HG03135 (cell line): ENCODE results near the gene ST8SIA5.
A peak's percentile ranks its signal among the peaks of the same experiment; 100 is the strongest.
"Not testable (repeated sequence)": the region's sequence is repeated elsewhere in the genome, so short reads cannot be mapped to it uniquely, and the experiment has no call there.

Experiments
- ATAC-seq: cut with Tn5 transposase; IDR thresholded peaks from one replicate; pipeline ENCODE4 v1.9.1; 2021; ENCODE audit warnings: mild to moderate bottlenecking, moderate library complexity; ENCODE audit not compliant: unreplicated experiment

Gene ST8SIA5

GRCh38 chr18:46756559-46757201 is at the start of gene ST8SIA5:
TSS of gene ST8SIA5 (minus strand) at chr18:46757053. CDS start at chr18:46756508, 545 bp downstream.
- no peak for ATAC-seq

- ATAC-seq, result not testable (repeated sequence)
These were observed 39.1 kb upstream of the ST8SIA5 start for GRCh38 chr18:46795945-46796344.

- ATAC-seq, result no peak
These were observed 37.8 kb upstream of the ST8SIA5 start for GRCh38 chr18:46794607-46795006.

- ATAC-seq, result no peak
These were observed 36.7 kb upstream of the ST8SIA5 start for GRCh38 chr18:46793565-46793964.

GRCh38 chr18:46789088-46789487 is 32.2 kb upstream of the ST8SIA5 start:
- ATAC-seq, result no peak

GRCh38 chr18:46787674-46788073 is 30.8 kb upstream of the ST8SIA5 start:
- no peak for ATAC-seq

- ATAC-seq, result no peak
These were observed 15.5 kb upstream of the ST8SIA5 start for GRCh38 chr18:46772357-46772756.

- ATAC-seq, result no peak
These were observed 14.3 kb upstream of the ST8SIA5 start for GRCh38 chr18:46771141-46771540.

- no peak for ATAC-seq
These were observed 13.9 kb upstream of the ST8SIA5 start for GRCh38 chr18:46770708-46771107.

GRCh38 chr18:46768166-46768921 is 11.5 kb upstream of the ST8SIA5 start:
- no peak for ATAC-seq

GRCh38 chr18:46767217-46767616 is 10.4 kb upstream of the ST8SIA5 start:
- ATAC-seq, result no peak

- no peak for ATAC-seq
These were observed 7.7 kb upstream of the ST8SIA5 start for GRCh38 chr18:46764586-46764985.

GRCh38 chr18:46761059-46761769 is 4.4 kb upstream of the ST8SIA5 start:
- no peak for ATAC-seq

- no peak for ATAC-seq
These were observed 3.0 kb upstream of the ST8SIA5 start for GRCh38 chr18:46759890-46760289.

- ATAC-seq, result no peak
These were observed 761 bp downstream of the ST8SIA5 start for GRCh38 chr18:46756025-46756558.

- ATAC-seq, result no peak
These were observed 1.4 kb downstream of the ST8SIA5 start for GRCh38 chr18:46755315-46756024.

GRCh38 chr18:46754661-46755292 is 2.1 kb downstream of the ST8SIA5 start:
- no peak for ATAC-seq

- peak; percentile 72 for ATAC-seq
These were observed 2.7 kb downstream of the ST8SIA5 start for GRCh38 chr18:46754188-46754587.

- no peak for ATAC-seq
These were observed 5.0 kb downstream of the ST8SIA5 start for GRCh38 chr18:46751882-46752281.

- no peak for ATAC-seq
These were observed 6.2 kb downstream of the ST8SIA5 start for GRCh38 chr18:46750626-46751025.
